AG04450 (cell line): ENCODE results near the gene PARP9. TPM values are rescaled to one million over a fixed set of nuclear protein-coding genes. Genes with fewer than 3 reads are reported as not detected.
"Not testable (repeated sequence)": the region's sequence is repeated elsewhere in the genome, so short reads cannot be mapped to it uniquely, and the experiment has no call there.

Source experiments
- CTCF ChIA-PET: fragments of 300-600, 350-600 bp; formaldehyde crosslinking; extraction: SDS; loops from one replicate; lab custom pipeline; 2022; ENCODE audit warnings: antibody characterized with exemption, inconsistent platforms; lab: Charles Lee
- POLR2A ChIA-PET: fragments of 350-600 bp; formaldehyde crosslinking; extraction: SDS; loops from one replicate; lab custom pipeline; 2021; ENCODE audit warnings: antibody characterized with exemption, inconsistent platforms; lab: Yijun Ruan, JAX
- DNase-seq: peaks from one replicate; pipeline ENCODE4 v3.0.0-alpha.2; 2011; ENCODE audit warnings: low read depth, low spot score
- H3K27ac ChIP-seq: one replicate; pipeline ENCODE4 v1.5.1; 2012; ENCODE audit warnings: low read depth, low read length, control low read depth
- H3K27me3 ChIP-seq: one replicate; pipeline ENCODE4 v1.6.0; 2012; ENCODE audit warnings: low read length; ENCODE audit not compliant: control insufficient read depth, insufficient read depth
- H3K4me3 ChIP-seq: 2 replicates; pipeline ENCODE4 v1.5.1; 2011; ENCODE audit warnings: mild to moderate bottlenecking, low read depth, low read length, control low read depth
- H3K9me3 ChIP-seq: 2 replicates; pipeline ENCODE4 v1.5.1; 2012; ENCODE audit warnings: low read length; ENCODE audit not compliant: control insufficient read depth, insufficient read depth
- CTCF ChIP-seq: IDR thresholded peaks from 2 replicates; pipeline ENCODE4 v1.5.1; 2011; ENCODE audit warnings: low read depth, low read length, control low read depth, inconsistent platforms
- polyA plus RNA-seq: library from polyadenylated mRNA; depleted of rRNA; stranded (reverse); fragments of >200 nt; gene quantifications from 2 replicates; pipeline ENCODE4 v1.2.3, GENCODE V29; 2011

The PARP9 gene
- polyA plus RNA-seq, 1 experiment: 24.4 TPM

GRCh38 chr3:122577409-122578031 is 13.4 kb upstream of the PARP9 start, which contains the start of gene PARP15:
Gene PARP15, plus strand, starts transcription at chr3:122577650. Its CDS starts 18 bp downstream, at chr3:122577668.
- ChIA-PET CTCF (no interaction called here), POLR2A (no interaction called here)
- peak within 1 kb of the TSS; percentile 56 for H3K4me3 ChIP-seq
- no peak for TF ChIP-seq CTCF
- H3K27me3 ChIP-seq: no peaks in the 10 kb centered on the region
- H3K9me3 ChIP-seq: peaks cover 4% of the 10 kb centered on the region
- H3K27ac ChIP-seq: no peak within 1 kb of the TSS
- no peak for DNase-seq

GRCh38 chr3:122576174-122576940 is 12.3 kb upstream of the PARP9 start:
- ChIA-PET CTCF (interaction anchor here (0.9 kb wide), 1 partner anchor 102 kb away, joined by 4 read pairs; no protein-coding TSS in a partner anchor), POLR2A (no interaction called here)
- TF ChIP-seq CTCF: no peak
- no peak for DNase-seq
- Histone ChIP-seq H3K4me3 (no peak overlapping the region), H3K27ac (no peak overlapping the region), H3K27me3 (no peaks in the 10 kb centered on the region), H3K9me3 (no peaks in the 10 kb centered on the region; the same call in 1 of the 2 replicates)

GRCh38 chr3:122572940-122573412 is 8.9 kb upstream of the PARP9 start:
- ChIA-PET CTCF (no interaction called here), POLR2A (no interaction called here)
- Histone ChIP-seq H3K9me3 (no peaks in the 10 kb centered on the region; the same call in 1 of the 2 replicates), H3K27ac (peak overlapping the region; percentile 55), H3K27me3 (no peaks in the 10 kb centered on the region), H3K4me3 (no peak overlapping the region)
- DNase-seq: no peak
- no peak for TF ChIP-seq CTCF

- CTCF ChIA-PET: interaction anchor here (4.8 kb wide), 1 partner anchor 110 kb away, joined by 24 read pairs; no protein-coding TSS in a partner anchor
- Histone ChIP-seq H3K27me3 (no peaks in the 10 kb centered on the region), H3K9me3 (no peaks in the 10 kb centered on the region), H3K4me3 (no peak overlapping the region), H3K27ac (no peak overlapping the region)
- TF ChIP-seq CTCF: no peak
- no peak for DNase-seq
- POLR2A ChIA-PET: no interaction called here
These were observed 4.7 kb upstream of the PARP9 start for GRCh38 chr3:122568755-122569154.

GRCh38 chr3:122568131-122568530 is 4.0 kb upstream of the PARP9 start:
- H3K27me3 ChIP-seq, DNase-seq, H3K9me3 ChIP-seq, H3K27ac ChIP-seq, H3K4me3 ChIP-seq, POLR2A ChIA-PET: not testable (repeated sequence)
- CTCF ChIA-PET: interaction anchor here (4.8 kb wide), 1 partner anchor 111 kb away, joined by 24 read pairs; no protein-coding TSS in a partner anchor
